ENCODE results near the gene TTC7B.

TTC7B gene

GRCh38 chr14:90773705-90774104 lies 42.5 kb downstream of the TTC7B start:
- no peak for TF ChIP-seq CTCF (IDR thresholded peaks at IDR 0.05; ENCODE audit: low read depth, low read length)
- H3K4me3 ChIP-seq (ENCODE audit: low read depth, low read length), result no peak overlapping the region

- no peak for TF ChIP-seq CTCF (IDR thresholded peaks at IDR 0.05; ENCODE audit: low read depth, low read length)
Observed at GRCh38 chr14:90773196-90773486, 43.1 kb downstream of the TTC7B start.

GRCh38 chr14:90767899-90768298 lies 48.3 kb downstream of the TTC7B start:
- no peak overlapping the region for H3K4me3 ChIP-seq (ENCODE audit: low read depth, low read length)
- TF ChIP-seq CTCF (IDR thresholded peaks at IDR 0.05; ENCODE audit: low read depth, low read length), result no peak

More at GRCh38 chr14:90773196-90773486, 43.1 kb downstream of the TTC7B start:
- no peak overlapping the region for H3K4me3 ChIP-seq (ENCODE audit: low read depth, low read length)

- no peak overlapping the region for H3K4me3 ChIP-seq (ENCODE audit: low read depth, low read length)
- peak; percentile 49; the same call in 1 of the 2 replicates for TF ChIP-seq CTCF (IDR thresholded peaks at IDR 0.05; ENCODE audit: low read depth, low read length)
Observed at GRCh38 chr14:90760591-90761316, 55.5 kb downstream of the TTC7B start.

- H3K4me3 ChIP-seq (ENCODE audit: low read depth, low read length), result no peak overlapping the region
- TF ChIP-seq CTCF (IDR thresholded peaks at IDR 0.05; ENCODE audit: low read depth, low read length), result no peak
Observed at GRCh38 chr14:90760078-90760444, 56.2 kb downstream of the TTC7B start.

- H3K4me3 ChIP-seq (ENCODE audit: low read depth, low read length), result no peak overlapping the region
- TF ChIP-seq CTCF (IDR thresholded peaks at IDR 0.05; ENCODE audit: low read depth, low read length), result no peak
Observed at GRCh38 chr14:90759370-90760077, 56.7 kb downstream of the TTC7B start.

DNA sequence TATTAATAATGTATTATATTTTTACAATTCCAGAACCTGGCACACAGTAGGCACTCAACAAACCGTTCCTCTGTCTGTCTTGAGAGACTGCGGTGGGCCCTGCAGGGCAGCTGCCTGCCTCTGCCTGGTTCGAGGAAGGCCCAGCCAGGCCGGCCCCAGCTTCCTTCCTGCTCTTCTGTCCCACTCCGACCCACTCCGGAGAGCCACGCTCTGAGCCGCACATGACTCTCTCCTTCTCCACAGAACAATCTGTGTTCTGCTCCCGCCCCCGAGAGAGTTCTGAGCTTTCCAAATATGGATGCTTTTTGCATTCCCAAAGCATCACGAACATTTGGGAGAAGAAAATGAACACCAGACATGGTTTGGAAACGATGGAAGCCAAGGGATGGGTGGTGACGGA lies 57.3 kb downstream of the TTC7B start:
- H3K4me3 ChIP-seq (ENCODE audit: low read depth, low read length), result peak overlapping the region; percentile 55

More for the DNA sequence above, 57.3 kb downstream of the TTC7B start:
- no peak for TF ChIP-seq CTCF (IDR thresholded peaks at IDR 0.05; ENCODE audit: low read depth, low read length)

Measured in WI38 (cell line).